Skin epidermis (tissue), 12 donors: ENCODE measurements around the gene UBL7.

Source experiments
- H3K27ac ChIP-seq, 21 experiments: fragments of 200-600 bp; sonication (generic) in 11 of 21; one replicate each; pipeline ENCODE4 v1.5.0; 2020; ENCODE audit warnings: mild to moderate bottlenecking in 3 of 21, inconsistent platforms in 2 of 21, moderate library complexity in 2 of 21
- H3K4me3 ChIP-seq, 7 experiments: fragments of 200-600 bp; sonication (generic) in 2 of 7; one replicate each; pipeline ENCODE4 v1.5.0; 2020; ENCODE audit warnings: inconsistent platforms in 2 of 7, mild to moderate bottlenecking in 2 of 7, moderate library complexity in 1 of 7

The UBL7 gene

GRCh38 chr15:74427607-74428441 is 33.1 kb downstream of the UBL7 start:
- no peak overlapping the region for H3K4me3 ChIP-seq
- H3K27ac ChIP-seq = peak overlapping the region in 5 of 21 experiments; percentile 17 to 73 (median 53)

GRCh38 chr15:74426404-74427281 is 34.3 kb downstream of the UBL7 start:
- H3K27ac ChIP-seq = no peak overlapping the region
- H3K4me3 ChIP-seq = no peak overlapping the region

DNA sequence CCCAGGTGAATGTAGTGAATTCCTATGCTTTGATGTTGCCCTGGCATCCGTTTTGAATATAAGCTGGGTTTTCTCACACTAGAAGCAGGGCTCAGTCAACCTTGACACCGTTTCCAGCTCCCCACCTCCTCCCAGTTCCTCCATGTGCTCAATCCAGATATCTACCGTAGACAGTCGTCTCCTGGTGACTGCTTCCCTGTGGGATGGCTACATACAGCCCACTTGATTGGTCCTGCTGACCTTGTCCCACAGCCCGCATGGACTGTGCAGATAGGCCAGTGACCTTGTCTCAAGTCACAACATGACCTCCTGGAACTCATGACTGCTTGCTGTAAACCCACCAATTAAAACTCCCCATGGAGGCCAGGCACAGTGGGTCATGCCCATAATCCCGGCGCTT is 35.3 kb downstream of the UBL7 start:
- H3K27ac ChIP-seq = no peak overlapping the region
- no peak overlapping the region for H3K4me3 ChIP-seq

- H3K27ac ChIP-seq = peak overlapping the region in 2 of 21 experiments; percentile 22 to 62
Observed at GRCh38 chr15:74424901-74425528, 35.9 kb downstream of the UBL7 start.

DNA sequence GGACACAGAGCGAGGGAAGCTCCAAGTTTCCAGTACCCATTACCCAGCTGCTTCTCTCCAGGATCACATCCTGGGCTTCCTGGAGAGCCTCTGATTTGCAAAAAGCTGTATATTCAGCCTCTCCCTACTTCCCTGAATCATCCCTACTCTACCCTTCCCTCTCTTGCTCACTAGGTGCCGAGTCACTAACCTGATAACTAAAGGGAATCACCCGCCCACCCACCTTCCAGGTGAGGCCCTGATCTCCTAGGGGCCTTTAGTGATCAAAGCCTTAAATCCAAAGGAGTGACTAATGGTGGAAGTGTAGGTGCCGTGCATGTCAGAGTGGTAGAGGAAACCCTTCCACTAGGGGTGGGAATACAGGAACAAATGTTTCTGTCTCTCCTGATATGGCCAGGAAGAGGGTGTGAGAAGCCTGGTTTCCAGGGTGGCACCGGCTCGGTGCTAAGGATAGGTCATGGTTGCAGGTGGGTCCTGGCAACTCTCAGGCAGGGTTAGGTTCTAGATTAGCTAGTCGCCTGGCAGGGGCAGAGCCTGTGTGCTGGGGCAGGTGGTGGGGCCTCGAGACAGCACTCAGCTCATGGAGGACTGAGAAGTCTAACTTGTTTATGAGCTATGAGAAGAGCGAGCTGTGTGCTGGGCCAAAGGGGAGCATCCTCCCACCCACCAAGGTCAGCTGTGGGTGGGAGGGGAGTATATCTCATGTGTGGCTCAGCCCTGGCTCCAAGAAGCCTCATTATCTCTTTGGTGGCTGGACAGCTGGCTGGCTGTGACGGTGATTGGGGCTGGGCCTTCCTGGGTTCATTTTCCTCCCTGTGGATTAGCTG is 37.3 kb downstream of the UBL7 start:
- no peak overlapping the region for H3K4me3 ChIP-seq

More at GRCh38 chr15:74424901-74425528, 35.9 kb downstream of the UBL7 start:
- no peak overlapping the region for H3K4me3 ChIP-seq

DNA sequence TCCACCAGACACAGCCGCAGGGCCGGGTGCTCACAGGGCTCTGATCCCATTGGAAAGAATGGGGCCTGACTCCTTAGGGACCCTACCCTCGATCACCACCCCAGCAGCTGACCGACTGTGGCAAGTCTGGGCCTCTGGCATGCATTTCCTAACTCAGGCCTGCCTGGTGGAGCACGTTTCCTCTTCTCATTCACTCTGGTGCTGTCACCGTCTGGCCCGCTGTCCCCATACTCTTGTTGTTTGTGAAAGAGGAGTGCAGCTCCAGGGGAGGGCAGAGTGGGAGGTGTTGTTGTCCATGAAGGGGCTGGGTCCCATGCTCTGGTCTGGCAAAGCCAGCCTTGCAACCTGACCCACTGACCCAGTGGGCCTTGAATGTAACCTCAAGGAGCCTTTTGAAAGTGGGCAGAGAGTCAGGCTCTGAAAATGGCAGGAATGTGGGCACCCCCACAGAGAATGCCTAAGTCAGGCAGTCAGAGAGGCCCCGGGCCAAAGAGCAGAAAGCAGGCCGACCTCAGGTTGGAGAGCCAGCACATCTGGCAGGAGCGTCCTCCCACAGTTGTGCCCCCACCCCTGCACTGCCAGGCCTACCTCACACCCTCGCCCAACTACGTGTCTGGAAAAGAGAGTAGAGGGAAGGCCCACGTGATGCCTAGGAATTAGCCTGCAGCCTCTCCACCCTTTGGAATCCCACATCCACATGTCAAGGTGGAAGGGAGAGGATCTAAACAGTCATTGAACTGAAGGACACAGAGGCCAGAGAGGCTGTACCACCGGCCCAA is 38.1 kb downstream of the UBL7 start:
- Histone ChIP-seq H3K27ac (peak overlapping the region in 13 of 21 experiments; percentile 5 to 62 (median 42)), H3K4me3 (no peak overlapping the region)

More for the DNA sequence above, 37.3 kb downstream of the UBL7 start:
- H3K27ac ChIP-seq = peak overlapping the region in 9 of 21 experiments; percentile 5 to 65 (median 44)

GRCh38 chr15:74422265-74422651 is 38.7 kb downstream of the UBL7 start:
- Histone ChIP-seq H3K27ac (peak overlapping the region in 12 of 21 experiments; percentile 5 to 62 (median 38)), H3K4me3 (no peak overlapping the region)

DNA sequence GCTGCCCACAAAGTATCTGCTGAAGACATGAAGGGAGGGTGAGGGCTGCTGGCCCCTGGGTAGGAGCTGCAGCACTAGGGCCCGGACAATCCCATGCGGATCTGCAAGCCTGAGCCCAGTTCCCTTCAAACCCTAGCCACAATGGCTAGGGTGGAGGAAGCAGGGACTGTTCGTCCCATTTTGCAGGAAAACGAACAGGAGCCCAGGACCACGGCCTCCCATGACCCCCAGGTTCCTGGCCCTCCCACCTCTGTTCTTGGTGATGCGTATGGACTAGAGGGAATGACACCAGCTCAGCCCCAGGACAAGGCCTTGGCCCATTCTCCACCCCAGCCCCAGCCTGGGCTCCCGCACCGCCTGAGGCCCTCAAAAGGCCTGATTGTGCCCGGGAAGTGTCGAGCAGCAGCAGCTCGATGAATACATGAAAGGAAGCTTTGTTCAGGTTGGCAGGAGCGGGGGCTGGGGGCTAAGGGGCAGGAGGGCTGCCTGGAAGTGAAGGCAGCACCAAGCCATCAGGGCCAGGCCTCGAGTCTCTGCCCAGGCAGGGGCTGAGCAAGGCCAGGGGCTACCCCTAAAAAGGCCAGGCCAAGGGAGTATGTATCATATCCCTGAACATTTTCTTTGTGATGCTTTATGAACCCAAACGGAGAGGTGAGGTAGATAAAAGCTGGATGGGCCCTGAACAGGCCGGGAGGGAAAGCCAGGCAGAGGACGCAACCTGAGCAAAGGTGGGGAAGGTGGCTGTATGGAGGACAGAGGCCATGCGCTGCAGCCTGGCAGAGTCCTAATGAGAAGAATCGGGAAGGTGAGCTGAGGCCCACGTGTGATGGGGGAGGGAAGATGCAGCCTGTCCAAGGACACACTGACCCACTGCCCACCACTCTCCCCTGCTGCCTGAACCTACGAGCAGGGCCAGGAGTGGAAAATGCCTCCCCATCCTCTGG is 39.4 kb downstream of the UBL7 start:
- no peak overlapping the region for H3K4me3 ChIP-seq
- peak overlapping the region in 11 of 21 experiments; percentile 5 to 62 (median 32) for H3K27ac ChIP-seq

GRCh38 chr15:74420193-74420905 is 40.6 kb downstream of the UBL7 start:
- H3K4me3 ChIP-seq = no peak overlapping the region
- H3K27ac ChIP-seq = peak overlapping the region in 6 of 21 experiments; percentile 12 to 57 (median 28)

DNA sequence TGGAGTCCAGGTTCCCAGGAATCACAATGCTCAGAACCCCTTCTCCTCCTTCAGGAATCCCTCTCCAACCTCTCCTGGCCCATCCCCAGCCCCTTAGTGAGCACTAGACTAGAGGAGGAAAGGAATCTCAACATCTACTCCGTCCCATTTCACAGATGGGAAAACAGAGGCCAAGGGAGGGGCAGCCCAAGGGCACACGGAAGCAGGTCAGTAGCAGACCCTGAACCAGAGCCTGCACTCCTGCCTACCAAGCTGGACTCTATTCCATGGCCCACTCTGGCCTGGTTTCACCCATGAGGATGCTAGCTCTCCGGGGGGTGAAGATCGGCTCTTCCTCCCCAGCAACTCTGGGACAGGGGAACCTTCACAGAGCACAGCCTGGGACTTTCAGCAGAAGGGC is 41.5 kb downstream of the UBL7 start:
- peak overlapping the region in 2 of 21 experiments; percentile 22 to 39 for H3K27ac ChIP-seq
- no peak overlapping the region for H3K4me3 ChIP-seq

DNA sequence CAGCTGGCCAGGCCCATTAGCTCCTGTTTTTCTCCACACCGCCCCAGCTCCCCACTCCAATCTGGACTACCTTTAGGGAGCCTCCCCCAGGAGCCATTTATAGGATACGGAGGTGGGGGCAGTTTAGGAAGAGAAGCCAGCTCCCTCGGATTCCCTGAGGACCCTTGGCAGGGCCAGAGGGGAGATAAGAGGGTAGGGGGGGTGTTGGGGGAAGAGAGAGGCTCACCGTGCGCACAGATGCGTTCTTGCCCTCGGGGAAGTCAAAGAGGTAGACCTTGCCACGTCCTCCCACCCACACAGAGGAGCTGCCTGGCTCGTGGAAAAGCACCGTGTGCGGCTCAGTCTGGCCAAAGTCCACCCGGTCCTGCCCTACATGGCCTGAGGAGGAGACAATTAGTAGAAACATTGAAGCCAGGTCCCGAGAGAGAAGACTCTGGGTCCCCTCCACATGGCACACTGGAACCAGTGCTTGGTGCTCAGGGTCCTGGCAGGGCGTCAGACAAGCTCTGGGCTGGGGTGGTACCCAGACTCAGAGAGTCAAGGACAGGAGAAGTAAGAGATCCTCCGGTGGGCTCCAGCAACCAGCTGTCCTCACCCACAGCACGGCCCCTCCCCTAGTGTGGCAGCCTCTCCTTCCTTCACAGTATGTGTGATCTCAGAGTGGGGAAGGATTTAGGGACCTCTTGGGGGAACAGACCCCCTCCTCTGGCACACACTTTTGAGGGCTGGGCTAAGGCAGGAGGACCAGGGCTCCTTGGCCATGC is 42.2 kb downstream of the UBL7 start:
- H3K4me3 ChIP-seq = no peak overlapping the region
- peak overlapping the region in 1 of 21 experiments; percentile 46 for H3K27ac ChIP-seq

- H3K4me3 ChIP-seq = no peak overlapping the region
- peak overlapping the region in 1 of 21 experiments; percentile 46 for H3K27ac ChIP-seq
Observed at GRCh38 chr15:74417670-74418069, 43.3 kb downstream of the UBL7 start.

GRCh38 chr15:74417225-74417624 is 43.7 kb downstream of the UBL7 start:
- Histone ChIP-seq H3K4me3 (no peak overlapping the region), H3K27ac (peak overlapping the region in 1 of 21 experiments; percentile 46)

DNA sequence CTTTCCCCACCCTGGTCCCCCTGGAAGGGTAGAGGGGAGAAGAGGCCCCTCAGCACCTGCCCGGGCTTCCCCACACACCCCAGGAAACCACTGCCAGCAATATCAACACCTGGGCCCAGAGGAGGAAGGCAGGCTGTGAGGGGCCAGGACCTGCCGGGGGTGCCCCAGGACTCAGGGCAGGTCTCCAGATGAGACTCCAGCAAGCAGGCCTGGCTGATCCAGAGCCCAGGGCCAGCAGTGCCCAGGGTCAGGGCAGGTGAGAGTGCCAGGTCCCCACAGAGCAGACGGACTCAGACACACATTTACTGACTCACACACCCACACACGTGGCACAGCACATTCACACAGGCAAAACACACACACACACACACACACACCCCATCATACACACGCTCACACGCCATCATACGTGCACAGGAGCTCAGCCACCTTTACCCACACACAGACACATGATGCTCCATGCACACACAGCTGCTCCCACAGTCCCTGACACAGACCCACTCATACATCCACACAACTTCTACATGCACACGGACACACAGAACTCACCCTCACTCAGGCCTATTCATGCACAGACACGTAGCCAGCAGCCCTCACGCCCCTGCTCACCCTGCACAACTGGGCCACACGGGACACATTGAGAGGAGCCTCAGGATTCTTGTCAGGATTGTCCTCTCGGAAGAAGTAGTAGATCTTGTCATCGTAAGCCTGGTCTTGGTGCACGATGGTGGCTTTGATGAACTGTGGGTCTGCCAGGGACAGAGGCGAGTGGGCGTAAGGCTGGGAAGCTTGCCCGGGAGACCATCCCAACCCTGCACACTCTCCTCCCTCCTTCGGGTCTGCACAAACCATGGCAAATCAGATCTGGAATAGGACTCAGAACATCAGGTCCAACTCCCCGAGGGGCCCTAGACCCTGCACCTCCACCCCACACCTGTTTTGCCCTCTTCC is 44.7 kb downstream of the UBL7 start:
- Histone ChIP-seq H3K4me3 (no peak overlapping the region), H3K27ac (peak overlapping the region in 1 of 21 experiments; percentile 46)
